Adrenal gland (tissue), 5 donors: Measurements from ENCODE around the gene RBM47.

Source experiments
- POLR2A ChIP-seq, 2 donors: fragments of 450-650 bp; IDR thresholded peaks; one replicate each; pipeline ENCODE4 v1.6.1; 2017; ENCODE audit warnings: antibody characterized with exemption in 2 of 2, mild to moderate bottlenecking in 2 of 2, moderate library complexity in 1 of 2
- TF ChIP-seq, protein P1 (sequence below), 6 experiments: fragments of 450-650 bp in 4 of 6; fragments of 200-600 bp in 2 of 6; sonication (generic) in 1 of 6; IDR thresholded peaks; 1 replicate in 5 of 6; 2 replicates in 1 of 6; pipeline versions ENCODE4 v1.5.1 to v1.8.0; 2016 to 2021; ENCODE audit warnings: antibody characterized with exemption in 6 of 6, mild to moderate bottlenecking in 2 of 6, moderate library complexity in 1 of 6
- donor health status: DM: no; HTN: no; CAD: no.

DNA sequence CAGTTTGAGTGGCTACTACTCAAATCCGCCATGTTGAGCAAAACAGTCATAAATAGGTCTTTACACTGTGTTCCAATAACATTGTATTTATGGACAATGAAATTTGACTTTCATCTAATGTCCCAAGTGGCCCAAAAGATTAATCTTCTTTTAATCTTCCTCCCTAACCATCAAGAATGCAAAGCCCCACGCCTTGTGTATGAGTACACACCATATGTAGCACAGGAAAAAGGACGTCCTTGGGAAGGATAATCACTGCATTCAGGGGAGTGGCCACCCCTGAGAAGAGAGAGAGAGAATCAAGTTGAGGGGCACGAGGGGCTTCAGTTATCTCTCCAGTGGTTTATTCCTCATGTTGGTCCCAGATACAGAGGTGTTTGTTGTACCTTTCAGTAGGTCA lies 33.1 kb downstream of the RBM47 start:
- TF ChIP-seq, protein P1, sequence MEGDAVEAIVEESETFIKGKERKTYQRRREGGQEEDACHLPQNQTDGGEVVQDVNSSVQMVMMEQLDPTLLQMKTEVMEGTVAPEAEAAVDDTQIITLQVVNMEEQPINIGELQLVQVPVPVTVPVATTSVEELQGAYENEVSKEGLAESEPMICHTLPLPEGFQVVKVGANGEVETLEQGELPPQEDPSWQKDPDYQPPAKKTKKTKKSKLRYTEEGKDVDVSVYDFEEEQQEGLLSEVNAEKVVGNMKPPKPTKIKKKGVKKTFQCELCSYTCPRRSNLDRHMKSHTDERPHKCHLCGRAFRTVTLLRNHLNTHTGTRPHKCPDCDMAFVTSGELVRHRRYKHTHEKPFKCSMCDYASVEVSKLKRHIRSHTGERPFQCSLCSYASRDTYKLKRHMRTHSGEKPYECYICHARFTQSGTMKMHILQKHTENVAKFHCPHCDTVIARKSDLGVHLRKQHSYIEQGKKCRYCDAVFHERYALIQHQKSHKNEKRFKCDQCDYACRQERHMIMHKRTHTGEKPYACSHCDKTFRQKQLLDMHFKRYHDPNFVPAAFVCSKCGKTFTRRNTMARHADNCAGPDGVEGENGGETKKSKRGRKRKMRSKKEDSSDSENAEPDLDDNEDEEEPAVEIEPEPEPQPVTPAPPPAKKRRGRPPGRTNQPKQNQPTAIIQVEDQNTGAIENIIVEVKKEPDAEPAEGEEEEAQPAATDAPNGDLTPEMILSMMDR (IDR thresholded peaks at IDR 0.05), result no peak
- no peak for TF ChIP-seq POLR2A (IDR thresholded peaks at IDR 0.05)
